ENCODE results near the gene PNCK.

DNA sequence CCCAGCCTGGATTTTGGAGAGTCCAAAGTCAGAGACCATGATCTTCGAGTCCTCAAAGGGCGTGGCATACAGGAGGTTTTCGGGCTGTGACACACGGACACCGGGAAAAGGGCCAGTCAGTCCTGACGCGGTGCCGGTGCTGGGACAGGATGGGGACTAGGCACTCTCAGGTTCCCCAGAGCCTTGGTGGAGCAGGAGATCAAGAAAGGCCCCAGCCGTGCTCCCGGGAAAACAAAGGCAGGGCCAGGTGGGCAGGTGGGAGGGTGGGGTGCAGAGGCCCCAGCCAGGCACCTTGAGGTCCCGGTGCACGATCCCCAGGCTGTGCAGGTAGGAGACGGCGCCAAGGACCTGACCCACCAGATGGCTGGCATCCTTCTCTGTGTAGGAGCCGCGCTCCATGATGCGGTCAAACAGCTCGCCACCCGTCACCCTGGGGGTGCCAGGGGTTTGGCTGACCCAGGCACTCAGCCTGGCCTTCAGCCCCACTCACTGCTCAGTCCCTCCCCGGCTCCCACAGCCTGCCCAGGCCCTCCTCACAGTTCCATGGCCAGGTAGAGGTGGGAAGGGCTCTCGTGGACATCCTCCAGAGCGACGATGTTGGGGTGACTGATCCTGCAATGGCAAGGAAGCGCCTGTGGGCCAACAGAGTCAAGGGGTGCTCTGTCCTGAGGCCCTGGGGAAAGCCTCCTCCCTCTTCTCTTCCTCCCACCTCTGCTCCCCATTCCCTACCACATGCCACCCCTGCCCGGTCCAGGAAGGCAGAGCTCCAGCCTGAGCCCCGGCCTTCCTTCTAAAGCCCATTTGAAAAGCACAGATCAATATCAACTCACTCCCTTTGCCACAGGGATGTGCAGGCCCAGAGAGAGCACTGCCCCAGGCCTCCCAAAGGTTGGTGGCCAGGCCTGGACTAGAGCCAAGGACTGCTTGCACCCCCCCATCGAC lies 1.8 kb downstream of the PNCK start:
- TF ChIP-seq CTCF (IDR thresholded peaks at IDR 0.05): no peak
- TF ChIP-seq POLR2A (IDR thresholded peaks at IDR 0.05): no peak
- TF ChIP-seq EP300 (IDR thresholded peaks at IDR 0.05): no peak
